ENCODE measurements around the gene UBXN2A. TPM values are rescaled to one million over a fixed set of nuclear protein-coding genes. Genes with fewer than 3 reads are reported as not detected.

UBXN2A gene, protein sequence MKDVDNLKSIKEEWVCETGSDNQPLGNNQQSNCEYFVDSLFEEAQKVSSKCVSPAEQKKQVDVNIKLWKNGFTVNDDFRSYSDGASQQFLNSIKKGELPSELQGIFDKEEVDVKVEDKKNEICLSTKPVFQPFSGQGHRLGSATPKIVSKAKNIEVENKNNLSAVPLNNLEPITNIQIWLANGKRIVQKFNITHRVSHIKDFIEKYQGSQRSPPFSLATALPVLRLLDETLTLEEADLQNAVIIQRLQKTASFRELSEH
- 36.4 and 39.9 TPM in 2 replicates for total RNA-seq (2014; rRNA removed; shearing (Covaris generic))

DNA sequence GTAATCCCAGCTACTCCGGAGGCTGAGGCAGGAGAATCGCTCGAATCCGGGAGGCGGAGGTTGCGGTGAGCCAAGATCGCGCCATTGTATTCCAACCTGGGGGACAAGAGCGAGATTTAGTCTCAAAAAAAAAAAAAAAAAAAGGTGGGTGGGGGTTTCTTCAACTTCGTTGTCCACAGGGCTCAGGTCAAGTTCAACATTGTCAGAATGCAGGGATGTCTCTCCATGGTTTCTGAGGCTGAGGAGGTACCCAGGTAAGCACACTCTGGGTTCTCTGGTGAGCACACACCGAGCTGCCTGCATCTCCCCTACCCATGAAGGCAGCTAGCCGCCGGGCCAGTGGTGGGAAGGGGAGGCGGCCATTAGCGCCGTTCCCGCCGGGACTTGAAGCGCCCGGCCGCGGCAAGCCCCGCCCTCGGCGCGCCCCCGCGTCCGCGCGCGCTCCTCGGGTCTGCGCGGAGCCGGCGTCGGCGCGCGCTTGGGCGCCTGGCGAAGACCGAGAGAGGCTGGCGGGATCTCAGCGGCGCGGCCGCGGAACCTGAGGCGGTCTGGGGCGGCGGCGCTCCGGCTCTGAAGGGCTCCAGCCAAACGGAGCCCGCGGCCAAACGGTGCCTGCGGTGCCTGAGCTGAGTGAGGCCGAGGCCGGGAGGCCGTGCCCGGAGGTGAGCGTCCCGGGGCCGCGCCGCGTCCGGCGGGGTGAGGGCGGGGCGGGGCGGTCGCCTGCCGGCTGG is at the start of gene UBXN2A:
Gene UBXN2A, plus strand, starts transcription at position 477 of the 731 bp plus-strand sequence. CDS start 17,852 bp downstream, outside the sequence.
- Histone ChIP-seq H3K27ac (peak within 1 kb of the TSS; percentile 56), H3K9me3 (replicated peaks) (no peaks in the 10 kb centered on the region), H3K27me3 (no peaks in the 10 kb centered on the region), H3K4me1 (peaks cover 9% of the 10 kb centered on the region; the same call in 1 of the 2 replicates), H3K4me3 (peak within 1 kb of the TSS; percentile 79), H3K36me3 (peaks cover 9% of the 10 kb centered on the region; the same call in 1 of the 2 replicates)
- DNase-seq: peak; percentile 82 to 93

DNA sequence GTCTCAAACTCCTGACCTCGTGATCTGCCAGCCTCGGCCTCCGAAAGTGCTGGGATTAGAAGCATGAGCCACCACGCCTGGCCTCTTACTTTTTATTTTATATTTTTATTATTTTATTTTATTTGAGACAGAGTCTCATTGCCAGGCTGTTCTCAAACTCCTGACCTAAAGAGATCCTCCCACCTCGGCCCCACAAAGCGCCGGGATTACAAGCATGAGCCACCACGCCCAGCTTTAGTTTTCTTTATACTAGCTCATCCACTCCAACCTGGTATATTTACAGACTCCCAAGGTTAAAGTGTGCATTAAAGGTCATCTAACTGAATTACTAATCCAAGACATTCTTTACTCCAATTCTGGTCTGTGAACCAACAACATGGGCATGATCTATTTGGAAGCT is 40.1 kb upstream of the UBXN2A start:
- H3K9me3 ChIP-seq (replicated peaks): no peaks in the 10 kb centered on the region; the same call in 1 of the 2 replicates
- no peak overlapping the region for H3K27ac ChIP-seq
- H3K36me3 ChIP-seq: peaks cover 4% of the 10 kb centered on the region; the same call in 1 of the 2 replicates
- no peak overlapping the region for H3K4me3 ChIP-seq
- H3K27me3 ChIP-seq: no peaks in the 10 kb centered on the region
- no peak for DNase-seq
- H3K4me1 ChIP-seq: no peaks in the 10 kb centered on the region

DNA sequence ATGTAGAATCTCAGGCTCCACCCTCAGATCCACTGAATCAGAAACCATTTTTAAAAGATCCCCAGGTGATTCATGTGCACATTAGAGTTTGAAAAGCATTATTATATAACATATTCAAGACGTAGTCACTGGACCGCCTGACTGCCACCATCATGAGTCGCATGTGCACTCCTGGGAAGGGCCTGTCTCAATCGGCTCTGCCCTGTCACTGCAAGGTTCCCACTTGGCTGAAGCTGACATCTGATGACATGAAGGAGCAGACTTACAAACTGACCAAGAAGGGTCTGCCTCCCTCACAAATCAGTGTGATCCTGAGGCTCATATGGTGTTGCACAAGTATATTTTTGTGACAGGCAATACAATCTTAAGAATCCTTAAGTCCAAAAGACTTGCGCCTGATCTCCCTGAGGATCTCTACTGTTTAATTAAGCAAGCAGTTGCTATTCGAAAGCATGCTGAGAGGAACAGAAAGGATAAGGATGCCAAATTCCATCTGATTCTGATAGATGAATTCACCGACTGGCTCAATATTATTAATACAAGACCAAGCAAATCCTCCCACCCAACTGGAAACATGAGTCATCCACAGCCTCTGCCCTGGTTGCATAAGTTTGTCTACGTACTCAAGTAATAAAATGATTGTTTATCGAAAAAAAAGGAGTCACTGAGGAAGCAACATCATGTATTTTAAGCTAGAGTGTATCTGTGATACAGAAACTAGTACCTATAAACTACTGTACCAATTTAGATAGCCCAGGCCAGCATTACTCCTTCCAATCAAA is 39.5 kb upstream of the UBXN2A start:
- DNase-seq: no peak
- Histone ChIP-seq H3K27me3 (no peaks in the 10 kb centered on the region), H3K4me1 (no peaks in the 10 kb centered on the region), H3K27ac (no peak overlapping the region), H3K4me3 (no peak overlapping the region), H3K9me3 (replicated peaks) (no peaks in the 10 kb centered on the region), H3K36me3 (0 out of 2 replicates have a peak, but pooled peaks cover under 1% of the 10 kb centered on the region)

GRCh38 chr2:23901966-23902846 is 38.1 kb upstream of the UBXN2A start:
- H3K9me3 ChIP-seq (replicated peaks): no peaks in the 10 kb centered on the region
- no peak overlapping the region for H3K4me3 ChIP-seq
- no peaks in the 10 kb centered on the region for H3K27me3 ChIP-seq
- H3K36me3 ChIP-seq: no peaks in the 10 kb centered on the region
- no peak overlapping the region for H3K27ac ChIP-seq
- no peaks in the 10 kb centered on the region for H3K4me1 ChIP-seq
- DNase-seq: no peak

- no peaks in the 10 kb centered on the region for H3K4me1 ChIP-seq
These were observed 37.2 kb upstream of the UBXN2A start for GRCh38 chr2:23903034-23903433.

GRCh38 chr2:23904215-23904614 is 36.0 kb upstream of the UBXN2A start:
- H3K27me3 ChIP-seq: no peaks in the 10 kb centered on the region
- H3K4me1 ChIP-seq: no peaks in the 10 kb centered on the region
- no peak overlapping the region for H3K27ac ChIP-seq
- DNase-seq: no peak
- H3K36me3 ChIP-seq: no peaks in the 10 kb centered on the region
- no peak overlapping the region for H3K4me3 ChIP-seq
- no peaks in the 10 kb centered on the region for H3K9me3 ChIP-seq (replicated peaks)

More at GRCh38 chr2:23903034-23903433, 37.2 kb upstream of the UBXN2A start:
- no peak overlapping the region for H3K4me3 ChIP-seq
- no peaks in the 10 kb centered on the region for H3K27me3 ChIP-seq
- no peak overlapping the region for H3K27ac ChIP-seq
- H3K9me3 ChIP-seq (replicated peaks): no peaks in the 10 kb centered on the region
- H3K36me3 ChIP-seq: no peaks in the 10 kb centered on the region
- DNase-seq: no peak

DNA sequence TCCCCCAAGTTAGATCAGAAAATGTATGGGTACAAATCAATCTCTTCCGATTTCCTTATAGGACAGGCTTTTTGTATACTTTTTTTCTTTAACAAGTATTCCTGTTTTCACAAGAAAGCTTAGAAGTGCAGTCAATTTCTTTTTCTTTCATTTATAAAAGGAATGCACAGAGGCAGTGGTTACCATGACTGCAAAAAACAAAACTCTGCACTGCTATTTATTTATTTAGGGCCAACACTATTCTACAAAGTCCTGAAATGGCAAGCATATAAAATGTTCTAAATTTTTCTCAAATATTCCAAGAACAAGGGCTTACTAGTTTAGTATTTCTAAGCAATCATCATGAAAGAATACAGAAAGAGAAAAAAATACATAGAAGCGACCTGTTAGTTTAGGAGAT is 35.6 kb upstream of the UBXN2A start:
- no peak for DNase-seq

GRCh38 chr2:23905155-23905554 is 35.1 kb upstream of the UBXN2A start:
- no peak overlapping the region for H3K27ac ChIP-seq
- H3K4me1 ChIP-seq: no peaks in the 10 kb centered on the region
- no peaks in the 10 kb centered on the region for H3K9me3 ChIP-seq (replicated peaks)
- H3K4me3 ChIP-seq: no peak overlapping the region
- H3K36me3 ChIP-seq: no peaks in the 10 kb centered on the region
- H3K27me3 ChIP-seq: no peaks in the 10 kb centered on the region
- peak in 1 of 2 experiments; percentile 15 for DNase-seq

More for the DNA sequence above, 35.6 kb upstream of the UBXN2A start:
- Histone ChIP-seq H3K27me3 (no peaks in the 10 kb centered on the region), H3K27ac (no peak overlapping the region), H3K9me3 (replicated peaks) (no peaks in the 10 kb centered on the region), H3K4me3 (no peak overlapping the region), H3K4me1 (no peaks in the 10 kb centered on the region), H3K36me3 (no peaks in the 10 kb centered on the region)

DNA sequence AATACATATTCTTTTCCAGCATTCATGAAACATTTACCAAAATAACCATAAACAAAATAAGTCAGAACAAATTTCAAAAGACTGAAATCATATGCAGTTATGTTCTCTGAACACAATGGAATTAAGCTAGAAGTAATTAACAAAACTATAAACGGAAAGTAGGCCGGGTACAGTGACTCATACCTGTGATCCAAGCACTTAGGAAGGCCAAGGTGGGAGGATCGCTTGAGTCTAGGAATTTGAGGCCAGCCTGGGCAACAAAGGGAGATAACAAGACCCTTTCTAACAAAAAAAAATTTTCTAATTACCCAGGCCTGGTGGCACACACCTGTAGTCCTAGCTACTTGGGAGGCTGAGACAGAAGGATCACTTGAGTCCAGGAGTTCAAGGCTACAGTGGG is 28.2 kb upstream of the UBXN2A start:
- Histone ChIP-seq H3K4me1 (peaks cover 13% of the 10 kb centered on the region), H3K27ac (no peak overlapping the region), H3K9me3 (replicated peaks) (no peaks in the 10 kb centered on the region), H3K27me3 (no peaks in the 10 kb centered on the region), H3K36me3 (no peaks in the 10 kb centered on the region), H3K4me3 (no peak overlapping the region)
- no peak for DNase-seq

GRCh38 chr2:23915327-23915726 is 24.9 kb upstream of the UBXN2A start:
- Histone ChIP-seq H3K4me3 (no peak overlapping the region), H3K9me3 (replicated peaks) (no peaks in the 10 kb centered on the region), H3K27me3 (no peaks in the 10 kb centered on the region), H3K36me3 (no peaks in the 10 kb centered on the region), H3K4me1 (peaks cover 13% of the 10 kb centered on the region), H3K27ac (no peak overlapping the region)
- DNase-seq: no peak

DNA sequence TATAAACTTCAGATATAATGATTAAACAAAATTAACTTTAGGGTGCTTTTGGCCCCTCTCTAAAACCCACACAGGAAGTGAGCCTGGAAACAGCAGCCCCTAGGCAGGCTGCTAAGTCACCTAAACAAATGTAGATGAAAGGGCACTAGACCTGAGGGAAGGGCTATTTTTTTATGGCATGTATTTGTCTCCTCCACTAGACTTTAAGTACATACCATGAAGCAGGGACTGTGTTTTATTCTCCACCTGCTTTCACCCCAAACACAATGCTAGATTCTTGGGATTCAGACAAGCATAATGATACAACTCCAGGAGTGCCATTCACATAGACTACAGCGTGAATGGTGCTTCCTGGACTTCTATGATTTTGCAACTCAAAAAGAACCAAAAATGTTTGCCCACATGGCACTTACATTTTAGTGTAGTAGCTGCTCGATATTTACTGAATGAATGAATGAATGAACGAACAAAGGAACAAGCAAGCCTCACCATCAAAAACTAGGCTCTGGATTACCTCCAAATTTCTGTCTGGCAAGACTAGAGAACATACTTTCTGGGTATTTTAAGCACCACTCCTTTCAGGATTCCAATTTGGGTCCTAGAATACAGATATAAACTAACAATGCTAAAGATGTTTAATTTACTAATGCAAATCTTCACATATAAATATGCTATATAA is 23.4 kb upstream of the UBXN2A start:
- Histone ChIP-seq H3K27ac (no peak overlapping the region), H3K4me1 (peaks cover 13% of the 10 kb centered on the region), H3K9me3 (replicated peaks) (no peaks in the 10 kb centered on the region), H3K4me3 (no peak overlapping the region), H3K27me3 (no peaks in the 10 kb centered on the region), H3K36me3 (no peaks in the 10 kb centered on the region)
- peak in 1 of 2 experiments; percentile 49 for DNase-seq

DNA sequence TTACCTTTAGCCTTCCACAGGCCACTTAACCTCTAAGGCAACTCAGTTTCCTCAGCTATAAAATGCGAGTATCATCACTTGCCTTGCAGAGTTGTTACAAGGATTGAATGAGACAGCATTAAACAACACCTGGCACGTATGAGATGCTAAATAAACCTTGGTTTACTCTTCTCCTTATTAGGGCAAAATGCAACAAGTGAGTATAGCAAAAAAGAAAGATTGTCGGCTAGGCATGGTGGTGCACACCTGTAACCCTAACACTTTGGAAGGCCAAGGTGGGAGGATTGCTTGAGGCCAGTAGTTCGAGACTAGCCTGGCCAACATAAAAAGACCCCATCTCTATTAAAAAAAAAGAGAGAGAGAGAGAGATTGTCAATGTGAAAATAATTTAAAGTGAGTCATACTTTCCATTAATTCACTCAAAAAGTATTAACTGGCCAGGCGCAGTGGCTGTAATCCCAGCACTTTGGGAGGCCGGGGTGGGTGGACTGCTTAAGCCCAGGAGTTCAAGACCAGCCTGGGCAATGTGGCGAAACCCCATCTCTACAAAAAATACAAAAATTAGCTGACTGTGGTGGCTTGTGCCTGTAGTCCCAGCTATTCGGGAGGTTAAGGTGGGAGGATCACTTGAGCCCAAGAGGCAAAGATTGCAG is 21.3 kb upstream of the UBXN2A start:
- peaks cover 13% of the 10 kb centered on the region for H3K4me1 ChIP-seq
- no peaks in the 10 kb centered on the region for H3K27me3 ChIP-seq
- H3K4me3 ChIP-seq: no peak overlapping the region
- H3K9me3 ChIP-seq (replicated peaks): no peaks in the 10 kb centered on the region
- no peak overlapping the region for H3K27ac ChIP-seq
- H3K36me3 ChIP-seq: no peaks in the 10 kb centered on the region
- no peak for DNase-seq

All from SJCRH30 (cell line).